ENCODE results near the gene OTUD3. TPM values are rescaled to one million over a fixed set of nuclear protein-coding genes. Genes with fewer than 3 reads are reported as not detected.

OTUD3 gene
- total RNA-seq, 1 experiment from 2014 or later: 15.1 TPM

- TF ChIP-seq, protein P1, sequence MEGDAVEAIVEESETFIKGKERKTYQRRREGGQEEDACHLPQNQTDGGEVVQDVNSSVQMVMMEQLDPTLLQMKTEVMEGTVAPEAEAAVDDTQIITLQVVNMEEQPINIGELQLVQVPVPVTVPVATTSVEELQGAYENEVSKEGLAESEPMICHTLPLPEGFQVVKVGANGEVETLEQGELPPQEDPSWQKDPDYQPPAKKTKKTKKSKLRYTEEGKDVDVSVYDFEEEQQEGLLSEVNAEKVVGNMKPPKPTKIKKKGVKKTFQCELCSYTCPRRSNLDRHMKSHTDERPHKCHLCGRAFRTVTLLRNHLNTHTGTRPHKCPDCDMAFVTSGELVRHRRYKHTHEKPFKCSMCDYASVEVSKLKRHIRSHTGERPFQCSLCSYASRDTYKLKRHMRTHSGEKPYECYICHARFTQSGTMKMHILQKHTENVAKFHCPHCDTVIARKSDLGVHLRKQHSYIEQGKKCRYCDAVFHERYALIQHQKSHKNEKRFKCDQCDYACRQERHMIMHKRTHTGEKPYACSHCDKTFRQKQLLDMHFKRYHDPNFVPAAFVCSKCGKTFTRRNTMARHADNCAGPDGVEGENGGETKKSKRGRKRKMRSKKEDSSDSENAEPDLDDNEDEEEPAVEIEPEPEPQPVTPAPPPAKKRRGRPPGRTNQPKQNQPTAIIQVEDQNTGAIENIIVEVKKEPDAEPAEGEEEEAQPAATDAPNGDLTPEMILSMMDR (IDR thresholded peaks at IDR 0.05; ENCODE audit: insufficient read depth in 1 of 2, low read depth in 1 of 2, low read length in 1 of 2, severe bottlenecking in 1 of 2, unreplicated experiment in 1 of 2): no peak
- Mint-ChIP-seq H3K9me3 (ENCODE audit: unreplicated experiment) (peaks cover 10% of the 10 kb centered on the region), H3K27ac (ENCODE audit: unreplicated experiment) (peak overlapping the region; percentile 58), H3K4me1 (ENCODE audit: low read depth, unreplicated experiment) (peaks cover 12% of the 10 kb centered on the region), H3K27me3 (ENCODE audit: insufficient read depth, unreplicated experiment) (no peaks in the 10 kb centered on the region), H3K4me3 (ENCODE audit: unreplicated experiment) (no peak overlapping the region), H3K36me3 (ENCODE audit: insufficient read depth, unreplicated experiment) (peaks cover 18% of the 10 kb centered on the region)
- ChIA-PET POLR2A (no interaction called here), CTCF (interaction anchor here (0.6 kb wide), 1 partner anchor 274 kb away, joined by 3 read pairs; no protein-coding TSS in a partner anchor)
- BruUV-seq (replicated peaks): no TSS peak
- intact Hi-C loops (cut with micrococcal nuclease; ENCODE audit: unreplicated experiment): no loop called here
- Histone ChIP-seq H3K36me3 (ENCODE audit: control insufficient read depth, insufficient read depth, low read length) (no peaks in the 10 kb centered on the region), H3K9me3 (peaks cover 7% of the 10 kb centered on the region; the same call in 1 of the 2 replicates), H3K4me1 (peaks cover 43% of the 10 kb centered on the region), H3K4me3 (ENCODE audit: low read depth, low read length) (no peak overlapping the region), H3K27me3 (replicated peaks; ENCODE audit: control insufficient read depth, insufficient read depth, low read length) (no peaks in the 10 kb centered on the region)
- DNase-seq: no peak
Observed at GRCh38 chr1:19922015-19922688, 40.0 kb downstream of the OTUD3 start.

GRCh38 chr1:19923137-19923952 is 41.1 kb downstream of the OTUD3 start, which contains the start of gene PLA2G2E:
Gene PLA2G2E, minus strand, starts transcription at chr1:19923617. Its CDS starts 58 bp downstream, at chr1:19923559.
- no peaks in the 10 kb centered on the region for H3K27me3 Mint-ChIP-seq (ENCODE audit: insufficient read depth, unreplicated experiment)
- Histone ChIP-seq H3K27me3 (replicated peaks; ENCODE audit: control insufficient read depth, insufficient read depth, low read length) (no peaks in the 10 kb centered on the region), H3K4me1 (peaks cover 48% of the 10 kb centered on the region), H3K4me3 (ENCODE audit: low read depth, low read length) (no peak within 1 kb of the TSS), H3K36me3 (ENCODE audit: control insufficient read depth, insufficient read depth, low read length) (no peaks in the 10 kb centered on the region), H3K9me3 (peaks cover 11% of the 10 kb centered on the region; the same call in 1 of the 2 replicates)
- POLR2A ChIA-PET: no interaction called here
- H3K9me3 Mint-ChIP-seq (ENCODE audit: unreplicated experiment): peaks cover 10% of the 10 kb centered on the region
- H3K36me3 Mint-ChIP-seq (ENCODE audit: insufficient read depth, unreplicated experiment): peaks cover 14% of the 10 kb centered on the region
- H3K27ac Mint-ChIP-seq (ENCODE audit: unreplicated experiment): peak within 1 kb of the TSS; percentile 58
- no TSS peak for BruUV-seq (replicated peaks)
- intact Hi-C loops (cut with micrococcal nuclease; ENCODE audit: unreplicated experiment): no loop called here
- DNase-seq: peak in 1 of 2 experiments; percentile 42
- TF ChIP-seq, protein P1 (IDR thresholded peaks at IDR 0.05; ENCODE audit: insufficient read depth in 1 of 2, low read depth in 1 of 2, low read length in 1 of 2, severe bottlenecking in 1 of 2, unreplicated experiment in 1 of 2): no peak
- CTCF ChIA-PET: no interaction called here
- H3K4me1 Mint-ChIP-seq (ENCODE audit: low read depth, unreplicated experiment): peaks cover 16% of the 10 kb centered on the region
- H3K4me3 Mint-ChIP-seq (ENCODE audit: unreplicated experiment): no peak within 1 kb of the TSS

DNA sequence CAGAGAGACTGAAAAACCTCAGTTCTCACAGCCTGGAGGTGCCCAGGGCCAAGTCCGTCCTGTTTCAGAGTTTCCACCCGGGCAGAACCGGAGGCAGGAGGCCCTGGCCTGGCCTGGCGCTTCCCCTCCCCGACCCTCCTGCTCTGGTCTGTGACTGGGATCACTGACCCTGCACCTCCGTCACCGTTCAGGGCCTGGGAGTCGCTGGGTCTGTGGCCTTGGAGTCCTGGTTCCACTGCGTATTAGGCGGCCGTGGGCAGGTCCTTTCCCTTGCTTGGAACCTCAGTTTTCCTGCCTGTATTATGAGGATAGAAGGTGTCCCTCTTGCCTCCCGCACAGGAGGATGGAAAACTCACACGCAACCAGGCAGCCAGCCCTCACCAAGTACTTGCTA is 41.8 kb downstream of the OTUD3 start:
- BruUV-seq (replicated peaks): no TSS peak
- peaks cover 11% of the 10 kb centered on the region; the same call in 1 of the 2 replicates for H3K9me3 ChIP-seq
- H3K27me3 ChIP-seq (replicated peaks; ENCODE audit: control insufficient read depth, insufficient read depth, low read length): no peaks in the 10 kb centered on the region
- H3K4me3 ChIP-seq (ENCODE audit: low read depth, low read length): no peak overlapping the region
- intact Hi-C loops (cut with micrococcal nuclease; ENCODE audit: unreplicated experiment): no loop called here
- no peak for DNase-seq
- Mint-ChIP-seq H3K27ac (ENCODE audit: unreplicated experiment) (no peak overlapping the region), H3K36me3 (ENCODE audit: insufficient read depth, unreplicated experiment) (peaks cover 14% of the 10 kb centered on the region), H3K9me3 (ENCODE audit: unreplicated experiment) (peaks cover 10% of the 10 kb centered on the region), H3K27me3 (ENCODE audit: insufficient read depth, unreplicated experiment) (no peaks in the 10 kb centered on the region), H3K4me3 (ENCODE audit: unreplicated experiment) (no peak overlapping the region), H3K4me1 (ENCODE audit: low read depth, unreplicated experiment) (peaks cover 16% of the 10 kb centered on the region)
- TF ChIP-seq, protein P1 (IDR thresholded peaks at IDR 0.05; ENCODE audit: insufficient read depth in 1 of 2, low read depth in 1 of 2, low read length in 1 of 2, severe bottlenecking in 1 of 2, unreplicated experiment in 1 of 2): no peak
- H3K36me3 ChIP-seq (ENCODE audit: control insufficient read depth, insufficient read depth, low read length): no peaks in the 10 kb centered on the region
- peaks cover 48% of the 10 kb centered on the region for H3K4me1 ChIP-seq
- POLR2A ChIA-PET: no interaction called here
- CTCF ChIA-PET: no interaction called here

Data from Caco-2 (cell line).